ENCODE measurements around the gene CIB4. TPM values are rescaled to one million over a fixed set of nuclear protein-coding genes. Genes with fewer than 3 reads are reported as not detected.
"Not testable (repeated sequence)": the region's sequence is repeated elsewhere in the genome, so short reads cannot be mapped to it uniquely, and the experiment has no call there.

The CIB4 gene
- total RNA-seq, 1 donor from 2014 or later: not detected

DNA sequence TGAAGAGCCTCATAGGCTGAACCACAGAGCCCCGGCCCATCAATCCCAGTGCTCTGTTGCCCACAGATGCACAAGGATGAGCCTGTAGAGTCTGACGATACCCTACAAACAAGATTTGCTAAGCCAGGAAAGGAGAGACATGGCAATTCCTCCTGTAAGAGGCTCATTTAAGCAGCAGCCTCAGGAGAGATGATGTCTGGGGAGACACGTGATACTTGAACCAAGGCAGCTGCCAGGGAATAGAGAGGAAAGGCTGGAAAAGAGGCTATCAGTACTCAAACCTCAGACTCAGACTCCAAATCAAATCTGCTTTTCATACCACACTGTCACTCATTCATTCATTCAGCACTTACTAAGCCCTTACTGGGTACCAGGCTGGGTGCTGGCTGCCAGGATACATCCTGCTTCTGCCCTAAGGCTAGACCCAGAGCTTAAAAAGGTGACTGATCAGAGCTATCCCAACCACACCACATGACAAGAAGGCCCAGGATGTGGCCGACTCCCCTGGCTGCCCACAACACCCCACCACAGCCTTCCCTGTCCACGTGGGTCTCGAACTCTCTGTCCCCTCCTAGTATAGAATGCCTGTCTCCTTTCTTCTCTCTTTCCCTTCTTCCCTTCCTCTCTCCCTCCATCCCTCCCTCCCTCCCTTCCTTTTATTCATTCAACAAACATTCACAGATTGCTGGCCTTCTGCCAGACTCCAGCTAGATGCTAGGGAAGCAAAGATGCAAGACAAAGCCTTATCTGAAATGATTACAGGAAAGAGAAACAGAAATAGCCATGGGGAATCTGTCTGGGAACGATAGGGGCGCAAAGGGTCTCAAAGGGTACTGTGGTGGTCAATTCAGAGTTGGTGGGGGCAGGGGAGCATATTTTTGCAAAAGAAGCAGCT is 27.9 kb upstream of the CIB4 start:
- H3K4me3 Mint-ChIP-seq (ENCODE audit: unreplicated experiment): no peak overlapping the region
- TF ChIP-seq, protein P1, sequence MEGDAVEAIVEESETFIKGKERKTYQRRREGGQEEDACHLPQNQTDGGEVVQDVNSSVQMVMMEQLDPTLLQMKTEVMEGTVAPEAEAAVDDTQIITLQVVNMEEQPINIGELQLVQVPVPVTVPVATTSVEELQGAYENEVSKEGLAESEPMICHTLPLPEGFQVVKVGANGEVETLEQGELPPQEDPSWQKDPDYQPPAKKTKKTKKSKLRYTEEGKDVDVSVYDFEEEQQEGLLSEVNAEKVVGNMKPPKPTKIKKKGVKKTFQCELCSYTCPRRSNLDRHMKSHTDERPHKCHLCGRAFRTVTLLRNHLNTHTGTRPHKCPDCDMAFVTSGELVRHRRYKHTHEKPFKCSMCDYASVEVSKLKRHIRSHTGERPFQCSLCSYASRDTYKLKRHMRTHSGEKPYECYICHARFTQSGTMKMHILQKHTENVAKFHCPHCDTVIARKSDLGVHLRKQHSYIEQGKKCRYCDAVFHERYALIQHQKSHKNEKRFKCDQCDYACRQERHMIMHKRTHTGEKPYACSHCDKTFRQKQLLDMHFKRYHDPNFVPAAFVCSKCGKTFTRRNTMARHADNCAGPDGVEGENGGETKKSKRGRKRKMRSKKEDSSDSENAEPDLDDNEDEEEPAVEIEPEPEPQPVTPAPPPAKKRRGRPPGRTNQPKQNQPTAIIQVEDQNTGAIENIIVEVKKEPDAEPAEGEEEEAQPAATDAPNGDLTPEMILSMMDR (IDR thresholded peaks at IDR 0.05; ENCODE audit: partially characterized antibody, unreplicated experiment): no peak
- no peak for DNase-seq
- H3K9me3 Mint-ChIP-seq (ENCODE audit: unreplicated experiment): peaks cover 3% of the 10 kb centered on the region
- peaks cover 5% of the 10 kb centered on the region for H3K27me3 Mint-ChIP-seq (ENCODE audit: unreplicated experiment)
- peaks cover 14% of the 10 kb centered on the region for H3K36me3 Mint-ChIP-seq (ENCODE audit: unreplicated experiment)
- peak overlapping the region; percentile 53 for H3K27ac Mint-ChIP-seq (ENCODE audit: unreplicated experiment)
- H3K4me1 Mint-ChIP-seq (ENCODE audit: low read depth, unreplicated experiment): peaks cover 12% of the 10 kb centered on the region

DNA sequence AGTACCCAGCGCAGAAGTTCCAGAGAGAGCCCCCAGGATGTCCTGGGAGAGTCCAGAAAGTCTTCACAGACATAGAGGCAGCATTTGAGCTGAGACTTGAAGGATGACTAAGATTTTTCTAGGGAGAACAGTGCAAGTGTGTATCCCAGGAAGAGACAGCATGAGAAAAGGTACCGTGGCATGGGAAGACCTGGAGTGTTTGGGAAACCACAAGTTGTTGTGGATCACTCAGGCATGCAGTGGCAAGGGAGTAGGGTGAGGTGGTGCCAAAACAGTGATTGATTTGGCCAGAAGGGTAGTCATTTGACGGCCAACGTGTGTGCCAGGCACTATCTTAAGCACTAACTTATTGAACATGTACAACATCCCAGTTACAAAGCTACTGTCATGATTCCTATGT is 26.9 kb upstream of the CIB4 start:
- Mint-ChIP-seq H3K27me3 (ENCODE audit: unreplicated experiment) (peaks cover 5% of the 10 kb centered on the region), H3K9me3 (ENCODE audit: unreplicated experiment) (peaks cover 3% of the 10 kb centered on the region), H3K4me1 (ENCODE audit: low read depth, unreplicated experiment) (peaks cover 12% of the 10 kb centered on the region), H3K4me3 (ENCODE audit: unreplicated experiment) (peak overlapping the region; percentile 30), H3K27ac (ENCODE audit: unreplicated experiment) (no peak overlapping the region), H3K36me3 (ENCODE audit: unreplicated experiment) (peaks cover 14% of the 10 kb centered on the region)
- no peak for DNase-seq
- TF ChIP-seq, protein P1 (IDR thresholded peaks at IDR 0.05; ENCODE audit: partially characterized antibody, unreplicated experiment): no peak

DNA sequence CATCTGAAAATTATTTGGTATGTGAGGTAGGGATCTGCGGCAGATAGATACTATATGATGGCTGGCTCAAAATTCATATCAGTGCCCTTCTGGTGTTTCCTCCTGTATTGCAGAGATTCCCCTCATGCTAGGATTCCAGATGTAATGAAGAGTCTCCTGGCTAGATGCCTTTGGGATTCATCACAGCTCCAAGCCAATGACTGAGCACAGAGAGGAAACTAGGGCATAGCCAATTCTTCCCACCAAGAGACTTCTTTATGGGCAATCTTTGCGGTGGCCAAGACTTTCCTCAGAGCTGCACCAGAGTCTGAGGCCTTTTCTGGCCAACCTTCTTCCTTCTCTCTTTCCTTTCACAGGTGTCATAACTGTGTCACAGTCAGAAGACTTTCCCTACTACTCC is 25.5 kb upstream of the CIB4 start:
- Mint-ChIP-seq H3K4me1 (ENCODE audit: low read depth, unreplicated experiment) (peaks cover 12% of the 10 kb centered on the region), H3K4me3 (ENCODE audit: unreplicated experiment) (no peak overlapping the region), H3K36me3 (ENCODE audit: unreplicated experiment) (peaks cover 14% of the 10 kb centered on the region), H3K9me3 (ENCODE audit: unreplicated experiment) (peaks cover 3% of the 10 kb centered on the region), H3K27ac (ENCODE audit: unreplicated experiment) (no peak overlapping the region), H3K27me3 (ENCODE audit: unreplicated experiment) (peaks cover 5% of the 10 kb centered on the region)
- DNase-seq: no peak
- TF ChIP-seq, protein P1 (IDR thresholded peaks at IDR 0.05; ENCODE audit: partially characterized antibody, unreplicated experiment): no peak

DNA sequence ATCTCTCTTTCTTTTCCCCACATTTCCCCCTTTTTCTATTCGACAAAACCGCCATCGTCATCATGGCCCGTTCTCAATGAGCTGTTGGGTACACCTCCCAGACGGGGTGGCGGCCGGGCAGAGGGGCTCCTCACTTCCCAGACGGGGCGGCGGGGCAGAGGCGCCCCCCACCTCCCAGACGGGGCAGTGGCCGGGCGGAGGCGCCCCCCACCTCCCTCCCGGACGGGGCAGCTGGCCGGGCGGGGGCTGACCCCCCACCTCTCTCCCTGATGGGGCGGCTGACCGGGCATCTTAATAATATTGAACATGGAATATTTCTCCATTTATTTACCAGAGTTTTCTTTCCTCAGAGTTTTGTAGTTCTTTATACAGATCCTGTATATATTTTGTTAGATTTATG is 24.1 kb upstream of the CIB4 start:
- DNase-seq; H3K27me3 Mint-ChIP-seq (ENCODE audit: unreplicated experiment); H3K4me3 Mint-ChIP-seq (ENCODE audit: unreplicated experiment); H3K9me3 Mint-ChIP-seq (ENCODE audit: unreplicated experiment): not testable (repeated sequence)
- peaks cover 12% of the 10 kb centered on the region for H3K4me1 Mint-ChIP-seq (ENCODE audit: low read depth, unreplicated experiment)
- H3K27ac Mint-ChIP-seq (ENCODE audit: unreplicated experiment): peak overlapping the region; percentile 59
- peaks cover 19% of the 10 kb centered on the region for H3K36me3 Mint-ChIP-seq (ENCODE audit: unreplicated experiment)

DNA sequence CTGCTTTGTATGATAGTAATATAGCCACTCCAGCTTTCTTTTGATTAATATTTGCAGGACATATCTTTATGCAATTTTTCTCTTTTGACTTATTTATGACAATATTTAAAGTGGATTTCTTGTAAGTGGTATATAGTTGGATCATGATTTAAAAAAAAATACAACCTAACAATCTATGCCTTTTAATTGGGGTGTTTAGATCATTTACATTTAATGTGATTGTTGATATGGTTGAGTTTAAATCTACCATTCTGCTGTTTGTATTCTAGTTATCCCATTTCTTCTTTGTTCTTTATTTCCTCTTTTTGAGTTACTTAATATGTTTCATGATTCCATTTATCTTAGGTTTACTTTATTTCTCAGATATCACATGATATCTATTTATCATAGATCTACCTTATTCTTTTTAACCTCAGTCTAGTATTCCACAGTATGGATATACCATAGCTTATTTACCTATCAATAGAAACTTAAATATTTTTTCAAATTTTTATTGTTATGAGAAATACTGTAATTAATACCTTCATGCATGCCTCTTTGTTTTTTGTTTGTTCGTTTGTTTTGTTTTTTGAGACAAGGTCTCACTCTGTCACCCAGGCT is 19.3 kb upstream of the CIB4 start:
- Mint-ChIP-seq H3K27ac (ENCODE audit: unreplicated experiment) (no peak overlapping the region), H3K4me1 (ENCODE audit: low read depth, unreplicated experiment) (no peaks in the 10 kb centered on the region), H3K4me3 (ENCODE audit: unreplicated experiment) (no peak overlapping the region), H3K9me3 (ENCODE audit: unreplicated experiment) (no peaks in the 10 kb centered on the region), H3K27me3 (ENCODE audit: unreplicated experiment) (peaks cover 2% of the 10 kb centered on the region), H3K36me3 (ENCODE audit: unreplicated experiment) (peaks cover 13% of the 10 kb centered on the region)
- no peak for DNase-seq
- TF ChIP-seq, protein P1 (IDR thresholded peaks at IDR 0.05; ENCODE audit: partially characterized antibody, unreplicated experiment): no peak
